ENCODE results near the gene ZNF43. TPM values are rescaled to one million over a fixed set of nuclear protein-coding genes. Genes with fewer than 3 reads are reported as not detected.
"Not testable (repeated sequence)": the region's sequence is repeated elsewhere in the genome, so short reads cannot be mapped to it uniquely, and the experiment has no call there.

The ZNF43 gene
- total RNA-seq (2014; rRNA removed; shearing (Covaris generic)): not detected in 2 replicates

GRCh38 chr19:21835810-21836444, at the start of gene ZNF43:
Gene ZNF43 (minus strand): TSS chr19:21836182. CDS start chr19:21836038, 144 bp downstream.
- no peak for DNase-seq (ENCODE audit: low spot score)

- DNase-seq (ENCODE audit: low spot score): not testable (repeated sequence)
Measured at GRCh38 chr19:21885516-21885915, 49.5 kb upstream of the ZNF43 start.

- DNase-seq (ENCODE audit: low spot score): not testable (repeated sequence)
Measured at GRCh38 chr19:21884786-21885185, 48.8 kb upstream of the ZNF43 start.

- DNase-seq (ENCODE audit: low spot score): no peak
Measured at GRCh38 chr19:21883516-21883915, 47.5 kb upstream of the ZNF43 start.

GRCh38 chr19:21880761-21881160, 44.8 kb upstream of the ZNF43 start:
- not testable (repeated sequence) for DNase-seq (ENCODE audit: low spot score)

GRCh38 chr19:21878646-21879045, 42.7 kb upstream of the ZNF43 start:
- no peak for DNase-seq (ENCODE audit: low spot score)

GRCh38 chr19:21877976-21878375, 42.0 kb upstream of the ZNF43 start:
- DNase-seq (ENCODE audit: low spot score): no peak

- DNase-seq (ENCODE audit: low spot score): not testable (repeated sequence)
Measured at GRCh38 chr19:21876608-21877007, 40.6 kb upstream of the ZNF43 start.

GRCh38 chr19:21856773-21857514, 21.0 kb upstream of the ZNF43 start:
- DNase-seq (ENCODE audit: low spot score): no peak

- no peak for DNase-seq (ENCODE audit: low spot score)
Measured at GRCh38 chr19:21851596-21852345, 15.8 kb upstream of the ZNF43 start.

- no peak for DNase-seq (ENCODE audit: low spot score)
Measured at GRCh38 chr19:21850656-21851255, 14.8 kb upstream of the ZNF43 start.

- no peak for DNase-seq (ENCODE audit: low spot score)
Measured at GRCh38 chr19:21848706-21849105, 12.7 kb upstream of the ZNF43 start.

- DNase-seq (ENCODE audit: low spot score): no peak
Measured at GRCh38 chr19:21843081-21843480, 7.1 kb upstream of the ZNF43 start.

GRCh38 chr19:21841488-21842097, 5.6 kb upstream of the ZNF43 start:
- no peak for DNase-seq (ENCODE audit: low spot score)

- DNase-seq (ENCODE audit: low spot score): no peak
Measured at GRCh38 chr19:21841081-21841480, 5.1 kb upstream of the ZNF43 start.

- DNase-seq (ENCODE audit: low spot score): no peak
Measured at GRCh38 chr19:21839976-21840375, 4.0 kb upstream of the ZNF43 start.

GRCh38 chr19:21838646-21839045, 2.7 kb upstream of the ZNF43 start:
- no peak for DNase-seq (ENCODE audit: low spot score)

GRCh38 chr19:21835429-21835809, 563 bp downstream of the ZNF43 start:
- no peak for DNase-seq (ENCODE audit: low spot score)

- DNase-seq (ENCODE audit: low spot score): no peak
Measured at GRCh38 chr19:21833733-21834132, 2.2 kb downstream of the ZNF43 start.

- DNase-seq (ENCODE audit: low spot score): no peak
Measured at GRCh38 chr19:21824679-21825078, 11.3 kb downstream of the ZNF43 start.

GRCh38 chr19:21823224-21823623, 12.8 kb downstream of the ZNF43 start:
- DNase-seq (ENCODE audit: low spot score): no peak

GRCh38 chr19:21812448-21812847, 23.5 kb downstream of the ZNF43 start:
- DNase-seq (ENCODE audit: low spot score): no peak

All from HT-29 (cell line).